Brain microvascular endothelial cell (primary cell): Measurements from ENCODE around the gene SLX9.

Source experiments
- DNase-seq: peaks from one replicate; pipeline ENCODE4 v3.0.0-alpha.2; 2020
- H3K27ac ChIP-seq: fragments of 250-450 bp; sonication (Bioruptor Pico); 2 replicates; pipeline ENCODE4 v1.5.1; 2020; ENCODE audit warnings: mild to moderate bottlenecking, moderate library complexity
- H3K27me3 ChIP-seq: fragments of 250-450 bp; sonication (Bioruptor Pico); replicated peaks from 2 replicates; pipeline ENCODE4 v1.5.1; 2020; ENCODE audit warnings: mild to moderate bottlenecking
- H3K36me3 ChIP-seq: fragments of 250-450 bp; sonication (Bioruptor Pico); replicated peaks from 2 replicates; pipeline ENCODE4 v1.5.1; 2020; ENCODE audit warnings: mild to moderate bottlenecking
- H3K4me3 ChIP-seq: 2 replicates; pipeline ENCODE4 v1.5.1; 2011; ENCODE audit warnings: low read depth, mild to moderate bottlenecking, control low read depth, low read length, moderate library complexity
- CTCF ChIP-seq: IDR thresholded peaks from 2 replicates; pipeline ENCODE4 v1.5.1; 2011; ENCODE audit warnings: low read depth, mild to moderate bottlenecking, moderate library complexity, low read length, control low read depth, inconsistent platforms; ENCODE audit errors: missing control alignments
- in situ Hi-C: cut with HindIII; loops from 2 replicates; pipeline ENCODE4 v1.10.0; 2017; ENCODE audit warnings: low sequenced_read_pairs, low pct_ligation_motif_present

The SLX9 gene

GRCh38 chr21:44985441-44986401 lies 45.9 kb downstream of the SLX9 start:
- no peaks in the 10 kb centered on the region for H3K27me3 ChIP-seq
- DNase-seq: no peak
- in situ Hi-C loops: no loop called here

GRCh38 chr21:44986471-44987291 lies 46.9 kb downstream of the SLX9 start:
- no peak for TF ChIP-seq CTCF
- in situ Hi-C loops: no loop called here
- no peak for DNase-seq
- Histone ChIP-seq H3K36me3 (no peaks in the 10 kb centered on the region), H3K4me3 (no peak overlapping the region), H3K27ac (no peak overlapping the region), H3K27me3 (no peaks in the 10 kb centered on the region)

More at GRCh38 chr21:44985441-44986401, 45.9 kb downstream of the SLX9 start:
- Histone ChIP-seq H3K27ac (no peak overlapping the region), H3K4me3 (no peak overlapping the region), H3K36me3 (no peaks in the 10 kb centered on the region)
- TF ChIP-seq CTCF: no peak

GRCh38 chr21:44987301-44987885 lies 47.6 kb downstream of the SLX9 start:
- TF ChIP-seq CTCF: no peak
- Histone ChIP-seq H3K4me3 (no peak overlapping the region), H3K27me3 (no peaks in the 10 kb centered on the region), H3K36me3 (no peaks in the 10 kb centered on the region), H3K27ac (no peak overlapping the region)
- in situ Hi-C loops: no loop called here
- no peak for DNase-seq

GRCh38 chr21:44987886-44988606 lies 48.2 kb downstream of the SLX9 start:
- Histone ChIP-seq H3K4me3 (no peak overlapping the region), H3K27me3 (no peaks in the 10 kb centered on the region), H3K27ac (no peak overlapping the region), H3K36me3 (no peaks in the 10 kb centered on the region)
- in situ Hi-C loops: no loop called here
- no peak for TF ChIP-seq CTCF
- no peak for DNase-seq
